GM23338 (cell line): ENCODE measurements around the gene RAD18. TPM values are rescaled to one million over a fixed set of nuclear protein-coding genes. Genes with fewer than 3 reads are reported as not detected.

ENCODE experiments used
- ATAC-seq: fragments of 200-7000 bp; cut with Tn5 transposase; 3 replicates; pipeline ENCODE4 v1.9.1; 2020
- DNase-seq: peaks from one replicate; pipeline ENCODE4 v3.0.0-alpha.2; 2015; ENCODE audit warnings: low spot score
- H2AFZ ChIP-seq: fragments of 200-600 bp; sonication (generic); 2 replicates; pipeline ENCODE4 v1.8.0; 2016; ENCODE audit warnings: antibody characterized with exemption, mild to moderate bottlenecking, moderate library complexity
- H3F3A ChIP-seq: fragments of 200-600 bp; sonication (generic); replicated peaks from 2 replicates; pipeline ENCODE4 v1.8.0; 2017; ENCODE audit warnings: antibody characterized with exemption, mixed run types, low read depth
- H3K27ac ChIP-seq: fragments of 200-600 bp; sonication (generic); 2 replicates; pipeline ENCODE4 v1.6.1; 2016; ENCODE audit warnings: low read depth
- H3K27me3 ChIP-seq: fragments of 200-600 bp; sonication (generic); 2 replicates; pipeline ENCODE4 v1.8.0; 2016; ENCODE audit warnings: mild to moderate bottlenecking, mixed run types, moderate library complexity; ENCODE audit not compliant: insufficient read depth
- H3K36me3 ChIP-seq: fragments of 200-600 bp; sonication (generic); 2 replicates; pipeline ENCODE4 v1.8.0; 2016; ENCODE audit warnings: mild to moderate bottlenecking; ENCODE audit not compliant: insufficient read depth
- H3K4me1 ChIP-seq: fragments of 200-600 bp; sonication (generic); 2 replicates; pipeline ENCODE4 v1.8.0; 2016; ENCODE audit warnings: mild to moderate bottlenecking, moderate library complexity; ENCODE audit not compliant: insufficient read depth
- H3K4me2 ChIP-seq: fragments of 200-600 bp; sonication (generic); 2 replicates; pipeline ENCODE4 v1.7.1; 2017; ENCODE audit warnings: mixed run types
- H3K4me3 ChIP-seq: fragments of 200-600 bp; sonication (generic); 2 replicates; pipeline ENCODE4 v1.6.1; 2016; ENCODE audit warnings: mixed run types
- H3K79me2 ChIP-seq: fragments of 200-600 bp; sonication (generic); replicated peaks from 2 replicates; pipeline ENCODE4 v1.8.0; 2017; ENCODE audit warnings: mild to moderate bottlenecking; ENCODE audit not compliant: insufficient read depth
- H3K9me2 ChIP-seq: fragments of 200-600 bp; sonication (generic); 2 replicates; pipeline ENCODE4 v1.8.0; 2017; ENCODE audit not compliant: insufficient read depth
- H4K20me1 ChIP-seq: fragments of 200-600 bp; sonication (generic); replicated peaks from 2 replicates; pipeline ENCODE4 v1.8.0; 2017; ENCODE audit warnings: mild to moderate bottlenecking; ENCODE audit not compliant: insufficient read depth
- H3K27ac Mint-ChIP-seq: 2 replicates; pipeline ENCODE4 v1.8.0; 2020; ENCODE audit warnings: inconsistent platforms, mild to moderate bottlenecking, moderate library complexity, mixed read lengths
- H3K27me3 Mint-ChIP-seq: 3 replicates; pipeline ENCODE4 v1.8.0; 2022; ENCODE audit warnings: low read depth, mild to moderate bottlenecking, moderate library complexity, mixed read lengths, inconsistent platforms; ENCODE audit not compliant: insufficient read depth, poor library complexity
- H3K36me3 Mint-ChIP-seq: 3 replicates; pipeline ENCODE4 v1.8.0; 2021; ENCODE audit warnings: low read depth, mild to moderate bottlenecking, inconsistent platforms, moderate library complexity, mixed read lengths
- H3K4me1 Mint-ChIP-seq: 3 replicates; pipeline ENCODE4 v1.8.0; 2020; ENCODE audit warnings: mild to moderate bottlenecking, inconsistent platforms, mixed read lengths
- H3K4me3 Mint-ChIP-seq: 3 replicates; pipeline ENCODE4 v1.8.0; 2021; ENCODE audit warnings: moderate library complexity, mild to moderate bottlenecking, inconsistent platforms, mixed read lengths
- H3K9me3 Mint-ChIP-seq: 3 replicates; pipeline ENCODE4 v1.8.0; 2020; ENCODE audit warnings: moderate library complexity, mild to moderate bottlenecking, inconsistent platforms, mixed read lengths
- CREB1 ChIP-seq: fragments of 250-450 bp; sonication (Bioruptor Pico); IDR thresholded peaks from 2 replicates; pipeline ENCODE4 v1.5.0; 2020; ENCODE audit warnings: low read depth, mild to moderate bottlenecking, moderate library complexity
- EZH2 ChIP-seq: fragments of 200-600 bp; sonication (generic); IDR thresholded peaks from one replicate; pipeline ENCODE4 v1.8.0; 2017; ENCODE audit warnings: antibody characterized with exemption, mild to moderate bottlenecking, low read depth; ENCODE audit not compliant: unreplicated experiment
- EZH2phosphoT487 ChIP-seq: fragments of 200-600 bp; sonication (generic); IDR thresholded peaks from one replicate; pipeline ENCODE4 v1.8.1; 2018; ENCODE audit warnings: antibody characterized with exemption; ENCODE audit not compliant: unreplicated experiment
- JUNB ChIP-seq: IDR thresholded peaks from one replicate; pipeline ENCODE4 v1.6.1; 2016; ENCODE audit warnings: antibody characterized with exemption; ENCODE audit not compliant: unreplicated experiment
- NANOG ChIP-seq: IDR thresholded peaks from 2 replicates; pipeline ENCODE4 v1.6.1; 2016; ENCODE audit warnings: antibody characterized with exemption, borderline replicate concordance
- POLR2AphosphoS5 ChIP-seq: IDR thresholded peaks from 2 replicates; pipeline ENCODE4 v1.6.1; 2016; ENCODE audit warnings: antibody characterized with exemption, low read depth
- STAT1 ChIP-seq: IDR thresholded peaks from one replicate; pipeline ENCODE4 v1.6.1; 2016; ENCODE audit warnings: antibody characterized with exemption; ENCODE audit not compliant: unreplicated experiment
- ZNF114 ChIP-seq: fragments of 250-450 bp; sonication (Bioruptor Pico); IDR thresholded peaks from 2 replicates; pipeline ENCODE4 v1.5.0; 2020; ENCODE audit warnings: mild to moderate bottlenecking, moderate library complexity
- ZNF331 ChIP-seq: fragments of 250-450 bp; sonication (Bioruptor Pico); IDR thresholded peaks from 2 replicates; pipeline ENCODE4 v1.5.0; 2020; ENCODE audit warnings: low read depth, mild to moderate bottlenecking, moderate library complexity
- polyA plus RNA-seq: library from polyadenylated mRNA; unstranded; fragments of >200 nt; fragmentation: Nextera tagmentation; extraction: Ambion mirVana; gene quantifications from 2 replicates; pipeline ENCODE4 v1.2.1, GENCODE V29; 2016
- total RNA-seq: library from RNA; depleted of rRNA; stranded (reverse); fragments of >200 nt; shearing (Covaris generic); gene quantifications from 2 replicates; pipeline ENCODE4 v1.2.3, GENCODE V29; 2014
- TF ChIP-seq, protein P1 (sequence below), 2 experiments: fragments of 200-600 bp in 1 of 2; sonication (generic) in 1 of 2; conservative IDR thresholded peaks; 2 replicates each; pipeline versions ENCODE4 v1.5.1 to v1.6.1; 2016 to 2017; ENCODE audit warnings: antibody characterized with exemption in 2 of 2, low read depth in 2 of 2, mild to moderate bottlenecking in 2 of 2, moderate library complexity in 1 of 2
- TF ChIP-seq, protein P2 (sequence below): IDR thresholded peaks from one replicate; pipeline ENCODE4 v1.6.1; 2018; ENCODE audit warnings: antibody characterized with exemption; ENCODE audit not compliant: unreplicated experiment
- TF ChIP-seq, protein P3 (sequence below): IDR thresholded peaks from 2 replicates; pipeline ENCODE4 v1.6.1; 2016; ENCODE audit warnings: antibody characterized with exemption
- TF ChIP-seq, protein P4 (sequence below): fragments of 250-450 bp; sonication (Bioruptor Pico); IDR thresholded peaks from 2 replicates; pipeline ENCODE4 v1.5.0; 2020; ENCODE audit warnings: mild to moderate bottlenecking, moderate library complexity

Gene RAD18
- total and polyA plus RNA-seq, 2 experiments from 2014 or later, result 25.4 to 40.1 TPM

DNA sequence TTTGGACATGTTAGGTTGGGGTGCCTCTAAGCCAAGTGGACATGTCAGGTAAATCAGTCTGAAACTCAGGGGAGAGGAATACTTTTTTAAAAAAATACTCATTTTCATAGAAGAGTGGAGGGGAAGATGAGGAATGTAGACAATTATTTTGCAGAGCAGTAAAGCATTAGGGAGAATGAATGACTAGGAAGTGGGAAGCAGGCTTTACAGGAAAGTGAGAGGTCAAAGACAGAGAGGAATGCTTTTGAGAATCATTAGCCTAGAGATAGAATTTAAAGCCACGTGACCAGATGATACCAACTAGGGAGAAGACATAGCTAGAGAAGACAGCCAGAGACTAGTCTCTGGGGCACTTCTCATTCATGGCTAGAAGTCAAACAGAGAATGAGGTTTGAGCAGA is 91.0 kb downstream of the RAD18 start:
- Histone ChIP-seq H3K27me3 (no peaks in the 10 kb centered on the region), H3K4me1 (no peaks in the 10 kb centered on the region), H3K27ac (no peak overlapping the region), H3K4me2 (no peak overlapping the region), H4K20me1 (no peaks in the 10 kb centered on the region; the same call in 1 of the 2 replicates), H3F3A (no peaks in the 10 kb centered on the region), H3K79me2 (no peaks in the 10 kb centered on the region), H2AFZ (no peak overlapping the region), H3K4me3 (no peak overlapping the region), H3K9me2 (no peaks in the 10 kb centered on the region), H3K36me3 (peaks cover 7% of the 10 kb centered on the region; the same call in 1 of the 2 replicates)
- peaks cover 6% of the 10 kb centered on the region for H3K36me3 Mint-ChIP-seq
- no peaks in the 10 kb centered on the region for H3K9me3 Mint-ChIP-seq
- H3K4me1 Mint-ChIP-seq, result peaks cover 25% of the 10 kb centered on the region
- TF ChIP-seq EZH2 (no peak), ZNF331 (CRISPR knock-in tag) (no peak), ZNF114 (CRISPR knock-in tag) (no peak), NANOG (no peak), POLR2AphosphoS5 (no peak), STAT1 (no peak), JUNB (no peak), EZH2phosphoT487 (no peak), CREB1 (CRISPR knock-in tag) (no peak)
- TF ChIP-seq, protein P1, sequence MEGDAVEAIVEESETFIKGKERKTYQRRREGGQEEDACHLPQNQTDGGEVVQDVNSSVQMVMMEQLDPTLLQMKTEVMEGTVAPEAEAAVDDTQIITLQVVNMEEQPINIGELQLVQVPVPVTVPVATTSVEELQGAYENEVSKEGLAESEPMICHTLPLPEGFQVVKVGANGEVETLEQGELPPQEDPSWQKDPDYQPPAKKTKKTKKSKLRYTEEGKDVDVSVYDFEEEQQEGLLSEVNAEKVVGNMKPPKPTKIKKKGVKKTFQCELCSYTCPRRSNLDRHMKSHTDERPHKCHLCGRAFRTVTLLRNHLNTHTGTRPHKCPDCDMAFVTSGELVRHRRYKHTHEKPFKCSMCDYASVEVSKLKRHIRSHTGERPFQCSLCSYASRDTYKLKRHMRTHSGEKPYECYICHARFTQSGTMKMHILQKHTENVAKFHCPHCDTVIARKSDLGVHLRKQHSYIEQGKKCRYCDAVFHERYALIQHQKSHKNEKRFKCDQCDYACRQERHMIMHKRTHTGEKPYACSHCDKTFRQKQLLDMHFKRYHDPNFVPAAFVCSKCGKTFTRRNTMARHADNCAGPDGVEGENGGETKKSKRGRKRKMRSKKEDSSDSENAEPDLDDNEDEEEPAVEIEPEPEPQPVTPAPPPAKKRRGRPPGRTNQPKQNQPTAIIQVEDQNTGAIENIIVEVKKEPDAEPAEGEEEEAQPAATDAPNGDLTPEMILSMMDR (conservative IDR thresholded peaks at IDR 0.05; ENCODE audit: low read depth in 2 of 2), result no peak
- TF ChIP-seq, protein P2, sequence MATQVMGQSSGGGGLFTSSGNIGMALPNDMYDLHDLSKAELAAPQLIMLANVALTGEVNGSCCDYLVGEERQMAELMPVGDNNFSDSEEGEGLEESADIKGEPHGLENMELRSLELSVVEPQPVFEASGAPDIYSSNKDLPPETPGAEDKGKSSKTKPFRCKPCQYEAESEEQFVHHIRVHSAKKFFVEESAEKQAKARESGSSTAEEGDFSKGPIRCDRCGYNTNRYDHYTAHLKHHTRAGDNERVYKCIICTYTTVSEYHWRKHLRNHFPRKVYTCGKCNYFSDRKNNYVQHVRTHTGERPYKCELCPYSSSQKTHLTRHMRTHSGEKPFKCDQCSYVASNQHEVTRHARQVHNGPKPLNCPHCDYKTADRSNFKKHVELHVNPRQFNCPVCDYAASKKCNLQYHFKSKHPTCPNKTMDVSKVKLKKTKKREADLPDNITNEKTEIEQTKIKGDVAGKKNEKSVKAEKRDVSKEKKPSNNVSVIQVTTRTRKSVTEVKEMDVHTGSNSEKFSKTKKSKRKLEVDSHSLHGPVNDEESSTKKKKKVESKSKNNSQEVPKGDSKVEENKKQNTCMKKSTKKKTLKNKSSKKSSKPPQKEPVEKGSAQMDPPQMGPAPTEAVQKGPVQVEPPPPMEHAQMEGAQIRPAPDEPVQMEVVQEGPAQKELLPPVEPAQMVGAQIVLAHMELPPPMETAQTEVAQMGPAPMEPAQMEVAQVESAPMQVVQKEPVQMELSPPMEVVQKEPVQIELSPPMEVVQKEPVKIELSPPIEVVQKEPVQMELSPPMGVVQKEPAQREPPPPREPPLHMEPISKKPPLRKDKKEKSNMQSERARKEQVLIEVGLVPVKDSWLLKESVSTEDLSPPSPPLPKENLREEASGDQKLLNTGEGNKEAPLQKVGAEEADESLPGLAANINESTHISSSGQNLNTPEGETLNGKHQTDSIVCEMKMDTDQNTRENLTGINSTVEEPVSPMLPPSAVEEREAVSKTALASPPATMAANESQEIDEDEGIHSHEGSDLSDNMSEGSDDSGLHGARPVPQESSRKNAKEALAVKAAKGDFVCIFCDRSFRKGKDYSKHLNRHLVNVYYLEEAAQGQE, result no peak
- TF ChIP-seq, protein P3, sequence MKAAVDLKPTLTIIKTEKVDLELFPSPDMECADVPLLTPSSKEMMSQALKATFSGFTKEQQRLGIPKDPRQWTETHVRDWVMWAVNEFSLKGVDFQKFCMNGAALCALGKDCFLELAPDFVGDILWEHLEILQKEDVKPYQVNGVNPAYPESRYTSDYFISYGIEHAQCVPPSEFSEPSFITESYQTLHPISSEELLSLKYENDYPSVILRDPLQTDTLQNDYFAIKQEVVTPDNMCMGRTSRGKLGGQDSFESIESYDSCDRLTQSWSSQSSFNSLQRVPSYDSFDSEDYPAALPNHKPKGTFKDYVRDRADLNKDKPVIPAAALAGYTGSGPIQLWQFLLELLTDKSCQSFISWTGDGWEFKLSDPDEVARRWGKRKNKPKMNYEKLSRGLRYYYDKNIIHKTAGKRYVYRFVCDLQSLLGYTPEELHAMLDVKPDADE, result no peak
- TF ChIP-seq, protein P4, sequence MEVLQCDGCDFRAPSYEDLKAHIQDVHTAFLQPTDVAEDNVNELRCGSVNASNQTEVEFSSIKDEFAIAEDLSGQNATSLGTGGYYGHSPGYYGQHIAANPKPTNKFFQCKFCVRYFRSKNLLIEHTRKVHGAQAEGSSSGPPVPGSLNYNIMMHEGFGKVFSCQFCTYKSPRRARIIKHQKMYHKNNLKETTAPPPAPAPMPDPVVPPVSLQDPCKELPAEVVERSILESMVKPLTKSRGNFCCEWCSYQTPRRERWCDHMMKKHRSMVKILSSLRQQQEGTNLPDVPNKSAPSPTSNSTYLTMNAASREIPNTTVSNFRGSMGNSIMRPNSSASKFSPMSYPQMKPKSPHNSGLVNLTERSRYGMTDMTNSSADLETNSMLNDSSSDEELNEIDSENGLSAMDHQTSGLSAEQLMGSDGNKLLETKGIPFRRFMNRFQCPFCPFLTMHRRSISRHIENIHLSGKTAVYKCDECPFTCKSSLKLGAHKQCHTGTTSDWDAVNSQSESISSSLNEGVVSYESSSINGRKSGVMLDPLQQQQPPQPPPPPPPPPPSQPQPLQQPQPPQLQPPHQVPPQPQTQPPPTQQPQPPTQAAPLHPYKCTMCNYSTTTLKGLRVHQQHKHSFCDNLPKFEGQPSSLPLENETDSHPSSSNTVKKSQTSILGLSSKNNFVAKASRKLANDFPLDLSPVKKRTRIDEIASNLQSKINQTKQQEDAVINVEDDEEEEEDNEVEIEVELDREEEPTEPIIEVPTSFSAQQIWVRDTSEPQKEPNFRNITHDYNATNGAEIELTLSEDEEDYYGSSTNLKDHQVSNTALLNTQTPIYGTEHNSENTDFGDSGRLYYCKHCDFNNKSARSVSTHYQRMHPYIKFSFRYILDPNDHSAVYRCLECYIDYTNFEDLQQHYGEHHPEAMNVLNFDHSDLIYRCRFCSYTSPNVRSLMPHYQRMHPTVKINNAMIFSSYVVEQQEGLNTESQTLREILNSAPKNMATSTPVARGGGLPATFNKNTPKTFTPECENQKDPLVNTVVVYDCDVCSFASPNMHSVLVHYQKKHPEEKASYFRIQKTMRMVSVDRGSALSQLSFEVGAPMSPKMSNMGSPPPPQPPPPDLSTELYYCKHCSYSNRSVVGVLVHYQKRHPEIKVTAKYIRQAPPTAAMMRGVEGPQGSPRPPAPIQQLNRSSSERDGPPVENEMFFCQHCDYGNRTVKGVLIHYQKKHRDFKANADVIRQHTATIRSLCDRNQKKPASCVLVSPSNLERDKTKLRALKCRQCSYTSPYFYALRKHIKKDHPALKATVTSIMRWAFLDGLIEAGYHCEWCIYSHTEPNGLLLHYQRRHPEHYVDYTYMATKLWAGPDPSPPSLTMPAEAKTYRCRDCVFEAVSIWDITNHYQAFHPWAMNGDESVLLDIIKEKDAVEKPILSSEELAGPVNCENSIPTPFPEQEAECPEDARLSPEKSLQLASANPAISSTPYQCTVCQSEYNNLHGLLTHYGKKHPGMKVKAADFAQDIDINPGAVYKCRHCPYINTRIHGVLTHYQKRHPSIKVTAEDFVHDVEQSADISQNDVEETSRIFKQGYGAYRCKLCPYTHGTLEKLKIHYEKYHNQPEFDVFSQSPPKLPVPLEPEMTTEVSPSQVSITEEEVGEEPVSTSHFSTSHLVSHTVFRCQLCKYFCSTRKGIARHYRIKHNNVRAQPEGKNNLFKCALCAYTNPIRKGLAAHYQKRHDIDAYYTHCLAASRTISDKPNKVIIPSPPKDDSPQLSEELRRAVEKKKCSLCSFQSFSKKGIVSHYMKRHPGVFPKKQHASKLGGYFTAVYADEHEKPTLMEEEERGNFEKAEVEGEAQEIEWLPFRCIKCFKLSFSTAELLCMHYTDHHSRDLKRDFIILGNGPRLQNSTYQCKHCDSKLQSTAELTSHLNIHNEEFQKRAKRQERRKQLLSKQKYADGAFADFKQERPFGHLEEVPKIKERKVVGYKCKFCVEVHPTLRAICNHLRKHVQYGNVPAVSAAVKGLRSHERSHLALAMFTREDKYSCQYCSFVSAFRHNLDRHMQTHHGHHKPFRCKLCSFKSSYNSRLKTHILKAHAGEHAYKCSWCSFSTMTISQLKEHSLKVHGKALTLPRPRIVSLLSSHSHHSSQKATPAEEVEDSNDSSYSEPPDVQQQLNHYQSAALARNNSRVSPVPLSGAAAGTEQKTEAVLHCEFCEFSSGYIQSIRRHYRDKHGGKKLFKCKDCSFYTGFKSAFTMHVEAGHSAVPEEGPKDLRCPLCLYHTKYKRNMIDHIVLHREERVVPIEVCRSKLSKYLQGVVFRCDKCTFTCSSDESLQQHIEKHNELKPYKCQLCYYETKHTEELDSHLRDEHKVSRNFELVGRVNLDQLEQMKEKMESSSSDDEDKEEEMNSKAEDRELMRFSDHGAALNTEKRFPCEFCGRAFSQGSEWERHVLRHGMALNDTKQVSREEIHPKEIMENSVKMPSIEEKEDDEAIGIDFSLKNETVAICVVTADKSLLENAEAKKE (CRISPR knock-in tag), result no peak
- peaks cover 5% of the 10 kb centered on the region for H3K27me3 Mint-ChIP-seq
- ATAC-seq, result no peak
- no peak overlapping the region for H3K4me3 Mint-ChIP-seq
- no peak for DNase-seq
- no peak overlapping the region for H3K27ac Mint-ChIP-seq
